Ishikawa (cell line): Measurements from ENCODE around the gene ADGRG7.

Source experiments
- CEBPB ChIP-seq: IDR thresholded peaks from 2 replicates; pipeline ENCODE4 v1.6.1; 2012
- CREB1 ChIP-seq: IDR thresholded peaks from 2 replicates; pipeline ENCODE4 v1.6.1; 2012; ENCODE audit warnings: low read depth
- EGR1 ChIP-seq: IDR thresholded peaks from 2 replicates; pipeline ENCODE4 v1.6.1; 2012
- EP300 ChIP-seq: IDR thresholded peaks from 2 replicates; pipeline ENCODE4 v1.6.1; 2012; ENCODE audit warnings: borderline replicate concordance
- FOXM1 ChIP-seq: IDR thresholded peaks from 2 replicates; pipeline ENCODE4 v1.6.1; 2012; ENCODE audit warnings: low read depth, borderline replicate concordance
- NFIC ChIP-seq: IDR thresholded peaks from 2 replicates; pipeline ENCODE4 v1.6.1; 2012
- RAD21 ChIP-seq: IDR thresholded peaks from 2 replicates; pipeline ENCODE4 v1.6.1; 2012; ENCODE audit warnings: low read depth
- TAF1 ChIP-seq: IDR thresholded peaks from 2 replicates; pipeline ENCODE4 v1.6.1; 2012; ENCODE audit warnings: low read depth, mild to moderate bottlenecking
- TCF12 ChIP-seq: IDR thresholded peaks from 2 replicates; pipeline ENCODE4 v1.6.1; 2012; ENCODE audit warnings: low read depth
- TEAD4 ChIP-seq: IDR thresholded peaks from 2 replicates; pipeline ENCODE4 v1.6.1; 2012
- USF1 ChIP-seq: IDR thresholded peaks from 2 replicates; pipeline ENCODE4 v1.6.1; 2012
- YY1 ChIP-seq: IDR thresholded peaks from 2 replicates; pipeline ENCODE4 v1.6.1; 2012; ENCODE audit warnings: low read depth
- ZBTB7A ChIP-seq: IDR thresholded peaks from 2 replicates; pipeline ENCODE4 v1.6.1; 2012; ENCODE audit warnings: low read depth
- TF ChIP-seq, protein P1 (sequence below): IDR thresholded peaks from 2 replicates; pipeline ENCODE4 v1.6.1; 2012
- TF ChIP-seq, protein P2 (sequence below): IDR thresholded peaks from 2 replicates; pipeline ENCODE4 v1.6.1; 2012; ENCODE audit warnings: low read depth, mild to moderate bottlenecking

ADGRG7 gene

DNA sequence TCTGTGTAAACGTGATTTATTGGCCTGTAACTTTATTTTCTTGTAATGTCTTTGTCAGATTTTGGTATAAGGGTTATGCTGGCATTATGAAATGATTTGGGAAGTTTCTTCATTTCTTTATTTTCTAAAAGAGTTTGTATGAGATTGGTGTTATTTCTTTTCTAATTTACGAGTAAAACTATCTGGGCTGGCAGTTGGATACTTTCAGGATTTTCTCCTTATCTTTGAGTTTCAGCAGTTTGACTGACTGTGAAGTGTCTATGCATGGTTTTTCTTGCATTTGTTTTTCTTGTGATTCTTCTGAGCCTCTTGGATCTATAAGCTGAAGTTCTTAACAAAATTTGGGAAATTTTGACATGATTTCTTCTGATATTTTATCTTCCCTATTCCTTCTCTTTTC, 18.1 kb downstream of the ADGRG7 start:
- TF ChIP-seq, protein P1, sequence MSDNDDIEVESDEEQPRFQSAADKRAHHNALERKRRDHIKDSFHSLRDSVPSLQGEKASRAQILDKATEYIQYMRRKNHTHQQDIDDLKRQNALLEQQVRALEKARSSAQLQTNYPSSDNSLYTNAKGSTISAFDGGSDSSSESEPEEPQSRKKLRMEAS, result no peak
- TF ChIP-seq NFIC, result no peak
- no peak for TF ChIP-seq USF1
- TF ChIP-seq EGR1, result no peak

- TF ChIP-seq EGR1, result no peak
- TF ChIP-seq TEAD4, result no peak
- no peak for TF ChIP-seq RAD21
- TF ChIP-seq, protein P1, result no peak
- no peak for TF ChIP-seq CEBPB
- no peak for TF ChIP-seq TCF12
- no peak for TF ChIP-seq NFIC
- no peak for TF ChIP-seq TAF1
These were observed 20.2 kb downstream of the ADGRG7 start for GRCh38 chr3:100629421-100630127.

GRCh38 chr3:100630664-100631063, 21.3 kb downstream of the ADGRG7 start:
- TF ChIP-seq, protein P1, result no peak
- TF ChIP-seq USF1 (no peak), YY1 (no peak), CREB1 (no peak), TCF12 (no peak), FOXM1 (no peak), EP300 (no peak), TAF1 (no peak), ZBTB7A (no peak), RAD21 (no peak), CEBPB (no peak), TEAD4 (no peak), NFIC (no peak), EGR1 (no peak)
- TF ChIP-seq, protein P2, sequence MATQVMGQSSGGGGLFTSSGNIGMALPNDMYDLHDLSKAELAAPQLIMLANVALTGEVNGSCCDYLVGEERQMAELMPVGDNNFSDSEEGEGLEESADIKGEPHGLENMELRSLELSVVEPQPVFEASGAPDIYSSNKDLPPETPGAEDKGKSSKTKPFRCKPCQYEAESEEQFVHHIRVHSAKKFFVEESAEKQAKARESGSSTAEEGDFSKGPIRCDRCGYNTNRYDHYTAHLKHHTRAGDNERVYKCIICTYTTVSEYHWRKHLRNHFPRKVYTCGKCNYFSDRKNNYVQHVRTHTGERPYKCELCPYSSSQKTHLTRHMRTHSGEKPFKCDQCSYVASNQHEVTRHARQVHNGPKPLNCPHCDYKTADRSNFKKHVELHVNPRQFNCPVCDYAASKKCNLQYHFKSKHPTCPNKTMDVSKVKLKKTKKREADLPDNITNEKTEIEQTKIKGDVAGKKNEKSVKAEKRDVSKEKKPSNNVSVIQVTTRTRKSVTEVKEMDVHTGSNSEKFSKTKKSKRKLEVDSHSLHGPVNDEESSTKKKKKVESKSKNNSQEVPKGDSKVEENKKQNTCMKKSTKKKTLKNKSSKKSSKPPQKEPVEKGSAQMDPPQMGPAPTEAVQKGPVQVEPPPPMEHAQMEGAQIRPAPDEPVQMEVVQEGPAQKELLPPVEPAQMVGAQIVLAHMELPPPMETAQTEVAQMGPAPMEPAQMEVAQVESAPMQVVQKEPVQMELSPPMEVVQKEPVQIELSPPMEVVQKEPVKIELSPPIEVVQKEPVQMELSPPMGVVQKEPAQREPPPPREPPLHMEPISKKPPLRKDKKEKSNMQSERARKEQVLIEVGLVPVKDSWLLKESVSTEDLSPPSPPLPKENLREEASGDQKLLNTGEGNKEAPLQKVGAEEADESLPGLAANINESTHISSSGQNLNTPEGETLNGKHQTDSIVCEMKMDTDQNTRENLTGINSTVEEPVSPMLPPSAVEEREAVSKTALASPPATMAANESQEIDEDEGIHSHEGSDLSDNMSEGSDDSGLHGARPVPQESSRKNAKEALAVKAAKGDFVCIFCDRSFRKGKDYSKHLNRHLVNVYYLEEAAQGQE, result no peak

GRCh38 chr3:100631236-100631635, 21.8 kb downstream of the ADGRG7 start:
- TF ChIP-seq YY1 (no peak), NFIC (no peak), RAD21 (no peak), CEBPB (no peak), TAF1 (no peak), FOXM1 (no peak), CREB1 (no peak), EP300 (no peak), TCF12 (no peak), ZBTB7A (no peak), USF1 (no peak), EGR1 (no peak), TEAD4 (no peak)
- TF ChIP-seq, protein P2, result no peak
- TF ChIP-seq, protein P1, result no peak
